GM21717 (cell line): ENCODE results near the gene C3orf33.

Source experiments
- ATAC-seq: cut with Tn5 transposase; IDR thresholded peaks from one replicate; pipeline ENCODE4 v1.9.1; 2021; ENCODE audit warnings: mild to moderate bottlenecking, moderate library complexity; ENCODE audit not compliant: unreplicated experiment

C3orf33 gene

DNA sequence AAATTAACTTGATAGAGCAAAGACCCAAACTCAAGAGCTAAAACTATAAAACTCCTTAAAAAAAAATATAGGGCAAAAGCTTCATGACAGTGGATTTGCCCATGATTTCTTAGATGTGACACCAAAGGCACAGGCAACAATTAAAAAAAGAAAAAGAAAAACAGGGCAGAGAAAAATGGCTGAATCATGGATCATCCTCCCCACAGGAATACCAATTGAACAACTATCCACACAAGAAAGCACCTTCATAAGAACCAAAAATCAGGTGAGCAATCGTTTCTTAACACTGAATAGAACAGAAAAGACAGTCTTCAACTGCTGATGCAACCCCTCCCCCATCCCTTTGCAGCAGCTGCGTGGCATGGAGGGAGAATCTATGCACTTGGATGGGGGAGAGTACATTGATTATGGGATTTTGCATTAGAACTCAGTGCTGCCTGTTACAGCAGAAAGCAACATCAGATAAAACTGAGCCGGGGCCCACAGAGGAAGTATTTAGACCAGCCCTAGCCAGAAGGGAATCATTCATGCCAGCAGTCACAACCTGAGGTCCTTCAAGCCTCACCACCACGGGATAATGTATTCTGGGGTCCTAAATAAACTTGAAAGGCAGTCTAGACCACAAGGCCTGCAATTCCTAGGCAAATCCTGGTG is 15.7 kb downstream of the C3orf33 start:
- ATAC-seq, result no peak

DNA sequence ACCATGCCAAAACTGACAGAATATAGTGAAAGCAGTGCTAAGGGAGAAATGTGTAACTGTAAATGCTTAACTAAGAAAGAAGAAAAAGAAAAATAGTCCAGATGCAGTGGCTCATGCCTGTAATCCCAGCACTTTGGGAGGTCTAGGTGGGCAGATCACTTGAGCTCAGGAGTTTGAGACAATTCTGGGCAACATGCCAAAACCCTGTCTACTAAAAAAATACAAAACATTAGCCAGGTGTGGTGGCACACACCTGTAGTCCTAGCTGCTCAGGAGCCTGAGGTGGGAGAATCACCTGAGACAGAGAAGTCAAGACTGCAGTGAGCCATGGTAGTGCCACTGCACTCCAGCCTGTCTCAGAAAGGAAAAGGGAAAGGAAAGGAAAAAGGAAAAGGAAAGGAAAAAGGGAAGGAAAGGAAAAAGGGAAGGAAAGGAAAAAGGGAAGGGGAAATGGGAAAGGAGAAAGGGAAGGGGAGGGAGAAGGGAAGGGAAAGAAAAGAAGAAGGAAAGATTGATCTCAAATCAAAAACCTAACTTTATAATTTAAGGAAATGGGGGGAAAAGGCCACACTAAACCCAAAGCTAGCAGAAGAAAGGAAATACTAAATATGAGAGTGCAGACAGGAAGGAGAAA is 20.3 kb downstream of the C3orf33 start:
- ATAC-seq, result no peak

DNA sequence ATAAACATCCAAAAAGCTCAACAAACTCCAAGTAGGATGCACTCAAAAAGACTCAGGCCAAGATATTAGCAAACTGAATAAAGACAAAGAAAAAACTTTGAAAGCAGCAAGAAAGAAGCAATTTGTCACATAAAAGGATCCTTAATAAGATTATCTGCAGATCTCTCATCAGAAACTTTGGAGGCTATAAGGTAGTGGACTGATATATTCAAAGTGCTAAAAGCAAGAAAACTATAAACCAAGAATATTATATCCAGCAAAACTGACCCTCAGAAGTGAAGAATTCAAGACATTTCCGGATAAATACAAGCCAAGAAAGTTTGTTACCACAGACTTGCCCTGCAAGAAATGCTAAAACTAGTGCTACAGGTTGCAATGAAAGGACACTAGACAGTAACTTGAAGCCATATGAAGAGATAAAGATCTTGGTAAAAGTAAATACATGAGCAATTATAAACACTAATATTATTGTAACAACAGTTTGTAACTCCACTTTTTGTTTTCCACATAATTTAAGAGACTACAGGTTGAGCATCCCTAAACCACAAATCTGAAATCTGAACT is 23.6 kb downstream of the C3orf33 start:
- no peak for ATAC-seq

GRCh38 chr3:155780291-155780690 is 25.8 kb downstream of the C3orf33 start:
- no peak for ATAC-seq

DNA sequence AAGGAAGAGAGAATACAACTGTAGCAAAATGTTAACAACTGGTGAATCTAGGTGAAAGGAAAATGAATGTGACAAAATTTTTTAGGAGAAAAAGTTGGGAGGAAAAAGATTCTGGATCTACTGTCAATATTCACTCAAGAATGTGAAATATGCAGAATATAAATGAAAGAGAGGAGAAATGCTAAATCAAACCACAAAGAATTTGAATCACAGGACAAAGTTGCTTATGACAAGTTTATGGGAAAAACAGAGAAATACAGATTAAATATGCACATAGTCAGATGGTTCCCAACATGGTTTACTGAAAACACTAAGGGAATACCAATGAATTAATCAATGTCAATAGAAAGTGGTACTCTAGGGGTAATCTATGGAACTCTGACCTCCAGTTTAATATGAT is 27.6 kb downstream of the C3orf33 start:
- no peak for ATAC-seq

DNA sequence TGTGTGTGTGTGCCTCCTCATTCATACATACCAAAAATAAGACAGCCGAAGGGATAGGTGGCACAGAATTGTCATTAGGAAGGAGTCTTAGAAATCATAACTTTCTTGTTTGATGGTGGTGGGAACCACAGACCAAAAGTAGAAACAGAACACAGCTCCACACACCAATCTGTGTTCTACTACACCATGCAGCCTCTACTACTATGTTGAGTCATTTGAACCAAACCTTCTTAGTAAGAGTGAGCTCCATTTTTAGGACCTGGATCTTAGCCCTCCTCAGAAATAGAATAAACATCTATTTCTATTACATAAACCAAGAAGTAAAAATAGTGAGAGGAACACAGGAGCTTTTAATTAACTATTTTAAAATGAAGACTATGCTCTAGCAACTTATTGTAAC is 33.3 kb downstream of the C3orf33 start:
- no peak for ATAC-seq

DNA sequence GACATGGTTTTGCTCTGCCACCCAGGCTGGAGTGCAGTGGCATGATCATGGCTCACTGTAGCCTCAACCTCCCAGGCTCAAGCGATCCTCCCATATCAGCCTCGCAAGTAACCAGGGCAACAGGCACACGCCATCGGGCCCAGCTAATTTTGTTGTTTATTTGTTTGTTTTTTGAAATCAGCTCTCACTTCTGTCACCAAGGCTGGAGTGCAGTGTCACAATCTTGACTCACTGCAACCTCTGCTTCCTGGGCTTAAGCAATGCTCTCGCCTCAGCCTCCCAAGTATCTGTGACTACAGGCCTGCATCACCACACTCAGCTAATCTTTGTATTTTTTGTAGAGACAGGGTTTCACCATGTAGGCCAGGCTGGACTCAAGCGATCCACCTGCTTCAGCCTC is 35.0 kb downstream of the C3orf33 start:
- no peak for ATAC-seq

- no peak for ATAC-seq
These were observed 39.9 kb downstream of the C3orf33 start for GRCh38 chr3:155766206-155766605.

- ATAC-seq, result no peak
These were observed 42.1 kb downstream of the C3orf33 start for GRCh38 chr3:155763870-155764463.

DNA sequence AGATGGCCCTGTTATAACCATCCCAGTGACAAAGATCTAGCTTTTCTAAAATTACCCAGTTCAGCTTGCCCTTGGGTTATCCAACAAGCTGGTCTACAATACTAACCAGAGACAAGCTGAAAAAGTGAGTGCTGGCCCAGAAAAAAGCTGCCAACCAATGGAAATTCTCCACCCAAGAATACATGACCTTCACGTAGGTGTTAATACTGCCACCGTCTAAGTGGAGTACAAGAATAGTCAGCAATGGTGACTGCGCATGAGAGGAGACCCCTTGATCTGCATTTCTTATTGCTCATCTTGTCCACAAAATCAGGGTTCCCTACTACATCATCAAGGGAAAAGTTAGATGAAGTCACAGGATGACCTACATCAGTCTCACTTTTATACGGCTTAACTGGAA is 45.4 kb downstream of the C3orf33 start:
- no peak for ATAC-seq

DNA sequence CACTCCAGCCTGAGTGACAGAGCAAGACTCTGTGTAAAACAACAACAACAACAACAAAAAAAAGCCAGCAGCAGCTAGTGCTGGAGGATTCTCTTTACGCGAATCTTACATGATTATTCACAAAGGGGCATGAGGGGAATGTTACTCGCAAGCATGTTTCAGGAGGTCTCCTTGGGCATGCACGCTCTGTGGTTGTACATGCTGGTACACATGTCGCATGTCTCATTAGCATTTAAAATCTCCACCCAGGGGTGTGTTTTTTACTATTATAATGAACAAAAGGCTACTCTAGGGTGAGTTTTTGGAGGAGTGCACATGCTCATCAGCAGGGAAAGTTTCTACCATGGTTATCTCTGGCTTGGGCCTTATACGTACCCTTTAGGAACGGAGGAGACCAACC is 48.5 kb downstream of the C3orf33 start:
- no peak for ATAC-seq

DNA sequence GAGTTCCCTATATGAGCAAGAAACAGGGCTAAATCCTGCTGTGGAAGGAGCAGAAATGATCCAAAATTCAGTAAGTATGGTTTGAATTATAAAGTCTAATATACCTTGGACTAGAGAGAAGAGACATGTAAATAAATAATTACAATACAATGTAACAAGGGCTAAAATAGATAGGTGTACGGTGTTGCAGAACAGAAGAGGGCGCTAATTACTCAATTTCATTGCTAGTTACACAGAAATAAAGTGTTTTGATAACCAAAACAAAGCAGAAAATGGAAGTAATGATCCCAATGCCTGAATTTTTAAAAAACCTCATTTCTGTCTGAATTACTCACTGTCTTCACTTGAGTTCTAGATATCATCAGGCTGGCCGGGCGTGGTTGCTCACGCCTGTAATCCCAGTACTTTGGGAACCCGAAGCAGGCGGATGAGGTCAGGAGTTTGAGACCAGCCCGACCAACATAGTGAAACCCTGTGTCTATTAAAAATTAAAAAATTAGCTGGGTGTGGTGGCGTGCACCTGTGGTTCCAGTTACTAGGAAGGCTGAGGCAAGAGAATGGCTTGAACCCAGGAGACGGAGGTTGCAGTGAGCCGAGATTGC is 52.9 kb downstream of the C3orf33 start:
- no peak for ATAC-seq

DNA sequence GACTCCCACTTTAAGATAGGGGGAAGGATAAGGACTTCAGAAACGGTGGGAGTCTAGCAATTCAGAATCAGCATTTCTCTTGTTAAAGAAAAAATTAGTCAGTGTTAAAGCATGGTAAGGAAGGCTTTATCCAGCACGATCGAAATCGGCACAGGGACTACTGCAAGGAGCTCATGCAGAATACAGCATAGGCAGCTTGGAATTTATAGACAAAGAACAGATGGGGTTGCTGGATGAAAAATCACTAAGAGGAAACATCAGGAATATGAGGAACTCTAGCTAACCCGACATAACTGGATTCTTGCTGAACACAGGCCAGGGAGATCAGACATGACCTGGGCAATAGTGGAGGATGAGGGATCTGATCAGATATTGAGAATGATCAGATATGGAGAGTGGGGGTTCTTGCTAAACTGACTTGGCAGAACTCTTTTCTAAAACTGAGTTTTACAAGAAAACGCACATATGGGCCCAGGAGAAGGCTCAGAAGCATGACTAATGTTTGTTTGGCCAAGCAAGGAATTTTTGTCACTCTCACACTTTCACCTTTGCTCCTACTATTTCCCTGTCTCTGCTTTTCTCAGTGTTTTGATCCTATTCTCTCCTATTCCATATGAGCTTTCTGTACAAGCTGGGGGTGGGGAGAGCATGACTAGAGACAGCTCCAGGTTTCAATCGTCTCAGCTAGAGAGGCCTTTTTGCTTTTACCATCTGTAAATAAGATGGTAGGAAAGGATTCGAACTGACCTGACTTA is 57.3 kb downstream of the C3orf33 start:
- no peak for ATAC-seq

- no peak for ATAC-seq
These were observed 58.2 kb downstream of the C3orf33 start for GRCh38 chr3:155747946-155748290.

DNA sequence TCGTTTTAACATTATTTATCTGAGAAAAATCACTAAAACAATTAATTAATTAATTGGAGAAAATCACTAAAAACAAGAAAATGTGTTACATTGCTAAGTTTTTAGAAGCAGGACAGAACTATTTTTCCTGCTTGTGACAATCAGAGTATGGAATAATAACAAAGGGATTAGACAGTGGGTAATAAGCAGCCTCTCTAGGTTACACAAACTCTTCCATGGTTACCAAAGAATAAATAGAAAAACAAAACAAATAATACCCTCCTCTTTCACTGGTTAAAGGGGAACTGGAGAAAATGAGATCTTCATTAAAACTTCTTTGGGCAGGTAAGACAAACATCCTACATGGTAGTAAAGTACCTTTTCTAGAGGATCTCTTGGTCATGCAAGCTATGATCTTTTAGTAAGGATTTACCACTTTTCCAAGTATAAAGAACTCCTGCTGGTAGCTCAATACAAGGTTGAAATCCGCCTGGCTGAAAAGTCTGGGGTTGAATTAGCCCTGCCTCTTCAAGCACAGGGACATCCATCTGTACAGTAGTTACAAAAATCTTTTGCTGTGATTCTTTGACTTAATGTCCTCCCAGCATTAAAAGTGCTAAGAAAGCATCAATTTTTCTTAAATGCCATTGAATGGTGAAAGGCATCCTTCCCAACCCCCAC is 58.7 kb downstream of the C3orf33 start:
- no peak for ATAC-seq

- ATAC-seq, result no peak
These were observed 59.4 kb downstream of the C3orf33 start for GRCh38 chr3:155746703-155747102.

- ATAC-seq, result no peak
These were observed 60.1 kb downstream of the C3orf33 start for GRCh38 chr3:155745795-155746550.

- peak; percentile 65 for ATAC-seq
These were observed 61.3 kb downstream of the C3orf33 start, which contains the start of gene PLCH1 for GRCh38 chr3:155744626-155745324. PLCH1 (minus strand) TSS chr3:155745071; CDS start chr3:155704224, 40,847 bp downstream.

DNA sequence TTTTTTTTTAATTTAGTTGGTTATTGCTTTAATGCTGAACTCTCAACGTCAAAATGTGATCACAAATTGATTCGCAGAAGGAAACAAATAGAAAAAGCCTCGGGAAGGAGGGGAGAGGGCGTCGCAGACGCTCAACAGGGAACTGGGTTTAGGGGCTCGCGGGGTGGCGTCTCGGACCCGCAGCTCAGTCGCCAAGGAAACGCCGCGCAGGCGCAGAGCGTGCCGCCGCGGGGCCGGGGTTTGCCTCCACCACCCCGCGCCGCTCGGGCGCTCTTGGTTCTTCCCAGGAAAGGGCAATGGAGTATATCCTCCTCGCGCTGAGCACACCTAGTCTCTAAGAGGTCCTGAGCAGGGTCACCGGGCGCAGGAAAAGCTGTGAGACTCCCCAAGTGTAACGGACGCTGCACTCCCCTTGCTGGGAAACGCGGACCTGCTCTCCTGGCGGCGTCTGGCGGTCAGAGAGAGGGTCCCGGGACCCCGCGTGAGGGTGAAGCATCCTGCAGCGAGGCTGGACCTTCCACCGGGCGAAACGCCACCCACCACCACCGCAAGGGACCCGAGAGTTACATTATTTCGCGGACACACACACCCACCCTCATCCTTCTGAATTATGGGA is 62.0 kb downstream of the C3orf33 start:
- ATAC-seq, result peak; percentile 45
